Effector memory CD4-positive, alpha-beta T cell (primary cell): Measurements from ENCODE around the gene IL1RAPL2.
"Not testable (repeated sequence)": the region's sequence is repeated elsewhere in the genome, so short reads cannot be mapped to it uniquely, and the experiment has no call there.

Source experiments
- DNase-seq, 3 donors: peaks; one replicate each; pipeline ENCODE4 v3.0.0-alpha.2; 2020
- H3K27ac ChIP-seq: 2 replicates; pipeline ENCODE4 v1.7.0; 2013; ENCODE audit warnings: mild to moderate bottlenecking, low read length, moderate library complexity; ENCODE audit not compliant: insufficient read depth, poor library complexity, severe bottlenecking
- H3K27me3 ChIP-seq: replicated peaks from 2 replicates; pipeline ENCODE4 v1.7.0; 2013; ENCODE audit warnings: mild to moderate bottlenecking, low read length; ENCODE audit not compliant: insufficient read depth, control insufficient read depth, poor library complexity, severe bottlenecking
- H3K36me3 ChIP-seq: 2 replicates; pipeline ENCODE4 v1.7.0; 2013; ENCODE audit warnings: mild to moderate bottlenecking, low read length, moderate library complexity; ENCODE audit not compliant: control insufficient read depth, insufficient read depth
- H3K4me1 ChIP-seq: 2 replicates; pipeline ENCODE4 v1.7.0; 2013; ENCODE audit warnings: low read length, mild to moderate bottlenecking; ENCODE audit not compliant: control insufficient read depth, insufficient read depth, poor library complexity, severe bottlenecking
- H3K4me3 ChIP-seq: 2 replicates; pipeline ENCODE4 v1.7.0; 2013; ENCODE audit warnings: low read length, low read depth, mild to moderate bottlenecking; ENCODE audit not compliant: insufficient read depth, poor library complexity, severe bottlenecking
- H3K9me3 ChIP-seq: 2 replicates; pipeline ENCODE4 v1.7.0; 2013; ENCODE audit warnings: mild to moderate bottlenecking, low read length, moderate library complexity; ENCODE audit not compliant: control insufficient read depth

IL1RAPL2 gene

GRCh38 chrX:105219454-105220401 is 653.7 kb downstream of the IL1RAPL2 start:
- Histone ChIP-seq H3K36me3 (no peaks in the 10 kb centered on the region), H3K27me3 (no peaks in the 10 kb centered on the region), H3K4me1 (no peaks in the 10 kb centered on the region), H3K9me3 (no peaks in the 10 kb centered on the region), H3K4me3 (no peak overlapping the region), H3K27ac (no peak overlapping the region)
- no peak for DNase-seq

GRCh38 chrX:105220636-105221035 is 654.6 kb downstream of the IL1RAPL2 start, which contains the start of gene TEX13A:
Gene TEX13A, minus strand, starts transcription at chrX:105220694. Its CDS starts 297 bp downstream, at chrX:105220397.
- Histone ChIP-seq H3K27ac (no peak within 1 kb of the TSS), H3K27me3 (no peaks in the 10 kb centered on the region), H3K9me3 (no peaks in the 10 kb centered on the region), H3K4me3 (no peak within 1 kb of the TSS), H3K4me1 (no peaks in the 10 kb centered on the region), H3K36me3 (no peaks in the 10 kb centered on the region)
- DNase-seq = no peak

- H3K36me3 ChIP-seq = no peaks in the 10 kb centered on the region
- H3K4me1 ChIP-seq = no peaks in the 10 kb centered on the region
- DNase-seq = no peak
- H3K27me3 ChIP-seq = no peaks in the 10 kb centered on the region
- H3K9me3 ChIP-seq = no peaks in the 10 kb centered on the region
- no peak overlapping the region for H3K27ac ChIP-seq
- no peak overlapping the region for H3K4me3 ChIP-seq
Observed at GRCh38 chrX:105221374-105221773, 655.4 kb downstream of the IL1RAPL2 start.

GRCh38 chrX:105226499-105226898 is 660.5 kb downstream of the IL1RAPL2 start:
- Histone ChIP-seq H3K4me1 (no peaks in the 10 kb centered on the region), H3K27ac (no peak overlapping the region), H3K4me3 (no peak overlapping the region), H3K27me3 (no peaks in the 10 kb centered on the region), H3K9me3 (no peaks in the 10 kb centered on the region), H3K36me3 (no peaks in the 10 kb centered on the region)
- no peak for DNase-seq

- Histone ChIP-seq H3K36me3 (no peaks in the 10 kb centered on the region), H3K27me3 (no peaks in the 10 kb centered on the region), H3K4me1 (no peaks in the 10 kb centered on the region), H3K4me3 (no peak overlapping the region), H3K9me3 (no peaks in the 10 kb centered on the region), H3K27ac (no peak overlapping the region)
- DNase-seq = no peak
Observed at GRCh38 chrX:105228602-105229001, 662.6 kb downstream of the IL1RAPL2 start.

GRCh38 chrX:105229146-105229545 is 663.1 kb downstream of the IL1RAPL2 start:
- no peaks in the 10 kb centered on the region for H3K36me3 ChIP-seq
- H3K27ac ChIP-seq = no peak overlapping the region
- no peaks in the 10 kb centered on the region for H3K4me1 ChIP-seq
- H3K27me3 ChIP-seq = no peaks in the 10 kb centered on the region
- no peaks in the 10 kb centered on the region for H3K9me3 ChIP-seq
- DNase-seq = no peak
- H3K4me3 ChIP-seq = no peak overlapping the region

GRCh38 chrX:105237407-105237806 is 671.4 kb downstream of the IL1RAPL2 start:
- DNase-seq, H3K27me3 ChIP-seq, H3K4me3 ChIP-seq, H3K4me1 ChIP-seq, H3K9me3 ChIP-seq, H3K36me3 ChIP-seq, H3K27ac ChIP-seq: not testable (repeated sequence)

GRCh38 chrX:105241056-105241455 is 675.1 kb downstream of the IL1RAPL2 start:
- Histone ChIP-seq H3K36me3 (no peaks in the 10 kb centered on the region), H3K27ac (no peak overlapping the region), H3K4me3 (no peak overlapping the region), H3K9me3 (no peaks in the 10 kb centered on the region), H3K27me3 (no peaks in the 10 kb centered on the region), H3K4me1 (no peaks in the 10 kb centered on the region)
- DNase-seq = no peak

- H3K36me3 ChIP-seq = no peaks in the 10 kb centered on the region
- H3K4me1 ChIP-seq = no peaks in the 10 kb centered on the region
- DNase-seq = no peak
- H3K27me3 ChIP-seq = no peaks in the 10 kb centered on the region
- no peak overlapping the region for H3K27ac ChIP-seq
- H3K4me3 ChIP-seq = no peak overlapping the region
- no peaks in the 10 kb centered on the region for H3K9me3 ChIP-seq
Observed at GRCh38 chrX:105260291-105261043, 694.5 kb downstream of the IL1RAPL2 start.

GRCh38 chrX:105263171-105263570 is 697.2 kb downstream of the IL1RAPL2 start:
- DNase-seq = no peak

More at GRCh38 chrX:105263171-105263570, 697.2 kb downstream of the IL1RAPL2 start:
- H3K9me3 ChIP-seq = no peaks in the 10 kb centered on the region
- H3K27ac ChIP-seq = no peak overlapping the region
- no peaks in the 10 kb centered on the region for H3K36me3 ChIP-seq
- no peak overlapping the region for H3K4me3 ChIP-seq
- no peaks in the 10 kb centered on the region for H3K27me3 ChIP-seq
- H3K4me1 ChIP-seq = no peaks in the 10 kb centered on the region
